AG10803 (cell line): ENCODE data around the gene CCDC8.
"Not testable (repeated sequence)": the region's sequence is repeated elsewhere in the genome, so short reads cannot be mapped to it uniquely, and the experiment has no call there.

Experiments used
- DNase-seq: peaks from one replicate; pipeline ENCODE4 v3.0.0; 2010; ENCODE audit warnings: low read depth
- H3K4me3 ChIP-seq: 2 replicates; pipeline ENCODE4 v1.5.1; 2011; ENCODE audit warnings: mild to moderate bottlenecking, low read length, control low read depth
- TF ChIP-seq, protein P1 (sequence below): conservative IDR thresholded peaks from 2 replicates; pipeline ENCODE4 v1.5.1; 2011; ENCODE audit warnings: mild to moderate bottlenecking, low read length, control low read depth, inconsistent platforms

CCDC8 gene

DNA sequence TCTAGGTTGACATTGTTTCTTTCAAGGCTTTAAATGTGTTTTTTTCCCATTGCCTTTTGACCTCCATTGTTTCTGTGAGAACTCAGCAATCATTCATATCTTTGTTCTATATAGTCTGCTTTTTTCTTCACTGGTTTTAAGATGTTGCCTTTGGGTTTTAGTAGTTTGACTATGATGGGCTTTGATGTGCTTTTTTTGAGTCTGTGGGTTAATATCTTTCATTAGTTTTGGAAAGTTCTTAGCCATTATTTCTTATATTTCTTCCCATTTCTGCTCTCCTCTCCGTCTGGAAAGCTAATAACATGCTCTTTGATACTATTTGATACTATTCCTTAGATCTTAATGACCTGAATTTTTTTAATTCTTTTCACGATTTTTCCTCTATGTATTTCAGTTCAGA is 32.7 kb downstream of the CCDC8 start:
- no peak for DNase-seq
- H3K4me3 ChIP-seq, result no peak overlapping the region
- TF ChIP-seq, protein P1, sequence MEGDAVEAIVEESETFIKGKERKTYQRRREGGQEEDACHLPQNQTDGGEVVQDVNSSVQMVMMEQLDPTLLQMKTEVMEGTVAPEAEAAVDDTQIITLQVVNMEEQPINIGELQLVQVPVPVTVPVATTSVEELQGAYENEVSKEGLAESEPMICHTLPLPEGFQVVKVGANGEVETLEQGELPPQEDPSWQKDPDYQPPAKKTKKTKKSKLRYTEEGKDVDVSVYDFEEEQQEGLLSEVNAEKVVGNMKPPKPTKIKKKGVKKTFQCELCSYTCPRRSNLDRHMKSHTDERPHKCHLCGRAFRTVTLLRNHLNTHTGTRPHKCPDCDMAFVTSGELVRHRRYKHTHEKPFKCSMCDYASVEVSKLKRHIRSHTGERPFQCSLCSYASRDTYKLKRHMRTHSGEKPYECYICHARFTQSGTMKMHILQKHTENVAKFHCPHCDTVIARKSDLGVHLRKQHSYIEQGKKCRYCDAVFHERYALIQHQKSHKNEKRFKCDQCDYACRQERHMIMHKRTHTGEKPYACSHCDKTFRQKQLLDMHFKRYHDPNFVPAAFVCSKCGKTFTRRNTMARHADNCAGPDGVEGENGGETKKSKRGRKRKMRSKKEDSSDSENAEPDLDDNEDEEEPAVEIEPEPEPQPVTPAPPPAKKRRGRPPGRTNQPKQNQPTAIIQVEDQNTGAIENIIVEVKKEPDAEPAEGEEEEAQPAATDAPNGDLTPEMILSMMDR, result no peak

DNA sequence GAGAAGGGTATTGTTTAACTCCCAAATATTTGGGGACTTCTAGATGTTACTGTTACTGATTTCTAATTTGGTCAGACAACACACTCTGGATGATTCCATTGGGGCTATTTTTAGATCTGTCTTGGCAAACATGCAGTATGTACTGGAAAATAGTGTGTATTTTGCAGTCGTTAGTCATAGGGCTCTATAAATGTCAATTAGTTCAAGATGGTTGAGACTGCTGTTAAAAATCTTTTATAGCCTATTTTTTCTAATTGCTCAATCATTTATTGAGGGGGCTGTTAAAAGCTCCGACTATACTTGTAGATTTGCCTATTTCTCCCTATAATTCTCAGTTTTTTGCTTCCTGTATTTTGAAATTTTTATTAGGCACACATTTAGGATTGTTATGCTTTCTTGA is 35.1 kb downstream of the CCDC8 start:
- peak; percentile 94 for DNase-seq
- no peak overlapping the region for H3K4me3 ChIP-seq
- TF ChIP-seq, protein P1, result no peak

DNA sequence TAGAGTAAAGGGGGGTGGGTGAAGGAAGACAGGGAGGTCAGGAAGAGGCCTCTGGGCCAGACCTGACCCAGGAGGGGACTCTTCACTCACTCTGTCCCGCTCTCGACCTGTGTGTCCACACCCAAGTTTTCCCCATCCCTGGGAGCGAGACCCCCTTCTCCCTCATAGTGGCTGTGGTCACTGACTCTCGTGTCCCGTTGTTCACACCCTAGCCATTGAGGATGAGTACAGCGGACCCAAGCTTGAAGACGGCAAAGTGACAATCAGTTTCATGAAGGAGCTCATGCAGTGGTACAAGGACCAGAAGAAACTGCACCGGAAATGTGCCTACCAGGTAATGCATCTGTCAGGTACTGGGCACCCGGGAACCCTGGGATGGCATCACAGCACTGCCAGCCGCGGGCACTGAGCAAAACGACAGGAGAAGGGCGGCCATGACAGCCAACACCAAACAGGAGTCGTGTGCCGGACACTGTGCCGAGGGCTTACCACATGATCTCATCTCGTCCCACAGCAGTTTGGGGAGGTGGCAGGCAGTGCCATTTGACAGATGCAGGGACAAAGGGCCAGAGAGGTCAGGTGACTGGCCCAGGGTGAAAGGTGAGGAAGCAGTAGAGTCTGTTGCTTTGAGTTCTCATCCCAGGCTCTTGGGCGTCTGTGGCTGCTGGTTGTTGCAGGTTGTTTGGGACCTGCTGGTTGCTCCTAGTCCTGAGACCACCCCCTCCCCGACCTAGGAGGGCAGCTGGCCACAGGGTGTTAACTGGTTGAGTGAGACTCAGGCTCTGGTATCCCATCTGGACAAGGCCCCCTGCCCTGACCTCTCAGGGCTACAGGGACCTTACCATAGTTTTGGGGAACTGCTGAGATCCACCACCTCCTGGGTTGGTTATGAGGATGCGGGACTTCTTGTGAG is 36.9 kb downstream of the CCDC8 start:
- DNase-seq, result no peak
- TF ChIP-seq, protein P1, result no peak
- H3K4me3 ChIP-seq, result no peak overlapping the region

DNA sequence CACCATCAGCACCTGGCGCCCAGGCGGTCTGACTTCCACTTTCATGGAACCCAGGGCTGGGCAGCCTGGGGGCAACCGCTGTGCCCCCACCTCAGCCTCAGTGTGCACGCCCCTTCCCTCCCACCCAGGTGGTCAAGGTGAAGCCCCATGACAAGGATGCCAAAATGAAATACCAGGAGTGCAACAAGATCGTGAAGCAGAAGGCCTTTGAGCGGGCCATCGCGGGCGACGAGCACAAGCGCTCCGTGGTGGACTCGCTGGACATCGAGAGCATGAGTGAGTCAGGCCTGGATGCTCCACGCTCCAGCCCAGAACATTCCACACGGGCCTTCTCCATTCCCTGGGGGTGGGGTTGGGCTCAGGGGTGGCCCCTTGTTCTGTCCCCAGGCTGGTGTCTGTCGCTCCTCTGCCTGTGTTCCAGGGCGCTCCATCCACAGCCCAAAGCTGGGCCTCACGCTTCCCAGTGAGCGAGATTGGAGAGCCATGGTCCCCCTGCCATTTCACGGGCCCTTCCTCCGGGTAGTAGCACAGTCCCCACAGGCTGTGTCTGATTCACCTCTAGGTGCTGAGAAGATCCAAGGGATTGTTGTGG is 37.8 kb downstream of the CCDC8 start:
- DNase-seq, H3K4me3 ChIP-seq: not testable (repeated sequence)

DNA sequence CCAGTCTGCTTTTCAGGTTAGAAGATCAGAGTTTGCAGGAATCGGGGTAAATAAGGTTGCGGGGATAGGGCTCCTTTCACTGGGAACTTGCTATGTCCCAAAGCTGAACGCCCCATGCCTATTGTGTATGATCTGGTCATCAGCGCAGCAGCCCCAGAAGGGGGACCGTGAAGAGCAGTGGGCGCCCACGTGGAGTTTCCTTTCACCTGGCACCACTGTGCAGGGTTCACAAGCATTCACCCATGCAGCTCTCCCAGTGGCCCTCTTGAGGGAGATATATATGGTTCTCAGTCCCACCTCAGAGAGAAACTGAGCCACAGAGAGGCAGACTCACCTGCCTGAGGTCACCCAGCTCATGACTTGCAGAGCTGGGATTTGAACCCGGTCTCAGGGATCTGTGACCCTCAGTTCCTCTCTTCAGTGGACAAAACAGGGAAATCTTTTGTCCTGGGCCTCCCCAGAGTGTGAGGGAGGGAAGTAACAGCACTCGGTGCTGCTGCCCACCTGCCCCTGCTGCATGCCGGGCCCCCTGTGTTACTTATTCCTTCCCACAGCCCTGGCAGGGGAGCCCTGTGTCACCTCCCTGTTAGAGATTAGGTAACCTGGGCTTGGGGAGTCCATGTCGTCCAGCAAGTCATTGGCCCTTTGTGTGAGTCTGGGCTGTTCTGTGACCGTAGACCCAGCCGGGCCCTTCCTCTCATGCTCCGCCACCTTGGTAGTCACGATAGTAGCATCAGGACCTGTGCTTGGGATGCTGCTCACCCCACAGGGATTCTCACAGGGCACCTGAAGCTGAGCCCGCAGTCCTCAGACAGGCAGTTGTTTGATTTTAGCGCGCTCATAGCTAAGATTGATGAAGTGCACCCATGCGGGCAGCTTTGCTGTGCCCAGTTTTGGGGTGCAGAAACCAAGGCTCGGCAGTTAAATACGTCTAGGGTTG is 38.6 kb downstream of the CCDC8 start:
- DNase-seq, result no peak
- H3K4me3 ChIP-seq, result no peak overlapping the region
- TF ChIP-seq, protein P1, result no peak

DNA sequence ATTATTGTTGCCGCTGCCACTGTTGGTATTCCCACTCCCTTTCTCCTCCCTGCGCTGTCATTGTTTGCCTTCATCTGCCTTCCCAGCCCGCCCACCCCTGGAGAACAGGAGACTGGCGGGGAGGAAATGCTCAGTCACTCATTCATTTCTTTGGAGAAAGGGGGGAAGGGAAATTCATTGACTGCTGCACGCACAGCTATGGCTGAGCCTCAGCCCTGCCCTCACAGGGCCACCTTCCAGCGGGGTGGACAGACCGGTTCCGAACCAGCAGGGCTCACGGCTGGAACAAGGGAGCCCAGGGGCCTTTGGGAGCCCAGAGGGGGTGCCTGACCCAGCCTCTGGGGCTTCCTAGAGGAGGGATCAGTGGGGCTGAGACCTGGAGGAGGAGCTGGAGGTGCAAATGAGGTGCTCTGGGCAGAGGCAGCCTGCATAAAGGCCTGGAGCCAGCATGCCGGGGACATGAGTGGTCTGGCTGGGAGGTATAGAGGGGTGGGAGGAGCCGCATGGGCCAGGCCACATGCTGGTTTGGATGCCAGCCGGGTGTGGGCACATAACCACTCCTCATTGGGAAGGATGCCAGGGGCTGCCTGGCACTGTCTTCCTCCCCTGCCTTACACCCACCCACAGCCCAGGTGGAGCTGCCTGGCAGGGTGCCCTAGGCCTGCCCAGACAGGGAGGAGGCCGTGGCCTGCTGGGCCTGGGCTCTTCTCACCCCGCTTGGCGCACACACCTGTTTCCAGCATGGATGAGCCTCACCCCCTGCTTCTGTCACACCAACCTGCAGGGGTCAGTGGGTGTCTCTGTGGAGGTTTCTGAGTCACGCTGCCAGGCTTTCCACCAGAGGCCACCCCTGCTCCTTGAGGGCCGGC is 39.6 kb downstream of the CCDC8 start:
- TF ChIP-seq, protein P1, result no peak
- H3K4me3 ChIP-seq, result no peak overlapping the region; the same call in 1 of the 2 replicates
- DNase-seq, result peak; percentile 58
